Endodermal cell (in vitro differentiated cells): ENCODE results near the gene HLA-DRA. TPM values are rescaled to one million over a fixed set of nuclear protein-coding genes. Genes with fewer than 3 reads are reported as not detected.

Experiments used
- DNase-seq: peaks from one replicate; pipeline ENCODE4 v3.0.0-alpha.2; 2017
- H3K27ac ChIP-seq: 2 replicates; pipeline ENCODE4 v1.5.1; 2013; ENCODE audit warnings: mild to moderate bottlenecking, low read depth, low read length, moderate library complexity
- H3K27me3 ChIP-seq: 2 replicates; pipeline ENCODE4 v1.6.1; 2013; ENCODE audit warnings: mild to moderate bottlenecking, low read length, moderate library complexity; ENCODE audit not compliant: insufficient read depth, control insufficient read depth, poor library complexity, severe bottlenecking
- H3K36me3 ChIP-seq: 2 replicates; pipeline ENCODE4 v1.7.0; 2013; ENCODE audit warnings: mild to moderate bottlenecking, low read length, moderate library complexity; ENCODE audit not compliant: control insufficient read depth, insufficient read depth
- H3K4me1 ChIP-seq: one replicate; pipeline ENCODE4 v1.7.0; 2013; ENCODE audit warnings: low read length; ENCODE audit not compliant: control insufficient read depth, insufficient read depth
- H3K4me3 ChIP-seq: 2 replicates; pipeline ENCODE4 v1.5.1; 2013; ENCODE audit warnings: mild to moderate bottlenecking, low read length, moderate library complexity
- H3K9ac ChIP-seq: 2 replicates; pipeline ENCODE4 v1.6.1; 2013; ENCODE audit warnings: mild to moderate bottlenecking, low read length, moderate library complexity; ENCODE audit not compliant: poor library complexity, severe bottlenecking; ENCODE audit errors: extremely low read depth
- H3K9me3 ChIP-seq: 2 replicates; pipeline ENCODE4 v1.6.1; 2013; ENCODE audit warnings: mild to moderate bottlenecking, low read length, moderate library complexity; ENCODE audit not compliant: control insufficient read depth
- H3K27ac Mint-ChIP-seq: 2 replicates; pipeline ENCODE4 v1.8.0; 2020; ENCODE audit warnings: mixed read lengths
- H3K27me3 Mint-ChIP-seq: 2 replicates; pipeline ENCODE4 v1.8.0; 2021; ENCODE audit warnings: mild to moderate bottlenecking, mixed read lengths; ENCODE audit not compliant: insufficient read depth
- H3K36me3 Mint-ChIP-seq: 2 replicates; pipeline ENCODE4 v1.8.0; 2020; ENCODE audit warnings: low read depth, mixed read lengths
- H3K4me1 Mint-ChIP-seq: 2 replicates; pipeline ENCODE4 v1.8.0; 2020; ENCODE audit warnings: mixed read lengths
- H3K4me3 Mint-ChIP-seq: 2 replicates; pipeline ENCODE4 v1.8.0; 2020; ENCODE audit warnings: mild to moderate bottlenecking, moderate library complexity, mixed read lengths
- H3K9me3 Mint-ChIP-seq: 2 replicates; pipeline ENCODE4 v1.8.0; 2020; ENCODE audit warnings: mild to moderate bottlenecking, mixed read lengths
- WGBS, 2 experiments: methylation state at CpG; one replicate each; pipeline versions ENCODE4 v1.1.5 to v1.1.7; 2013; ENCODE audit warnings: missing lambda C conversion rate in 2 of 2, mixed read lengths in 1 of 2; ENCODE audit not compliant: insufficient coverage in 1 of 2, insufficient read length in 1 of 2; 5-methylcytosine and 5-hydroxymethylcytosine counted together
- total RNA-seq, 2 donors: library from RNA; stranded (reverse); fragmentation: NEBNext Ultra II Directional in 1 of 2; extraction: Animal tissue kit (Norgen Biotek cat#: 25700) in 1 of 2; gene quantifications; 2 replicates in 1 of 2; 3 replicates in 1 of 2; pipeline ENCODE4 v1.2.1, GENCODE V29; 2021
- TF ChIP-seq, protein P1 (sequence below): fragments of 200-600 bp; sonication (generic); conservative IDR thresholded peaks from 2 replicates; pipeline ENCODE4 v1.5.0; 2021; ENCODE audit warnings: antibody characterized with exemption, mild to moderate bottlenecking

HLA-DRA gene
- total RNA-seq, 2 donors from 2014 or later = 0.27 TPM; not detected in 1

DNA sequence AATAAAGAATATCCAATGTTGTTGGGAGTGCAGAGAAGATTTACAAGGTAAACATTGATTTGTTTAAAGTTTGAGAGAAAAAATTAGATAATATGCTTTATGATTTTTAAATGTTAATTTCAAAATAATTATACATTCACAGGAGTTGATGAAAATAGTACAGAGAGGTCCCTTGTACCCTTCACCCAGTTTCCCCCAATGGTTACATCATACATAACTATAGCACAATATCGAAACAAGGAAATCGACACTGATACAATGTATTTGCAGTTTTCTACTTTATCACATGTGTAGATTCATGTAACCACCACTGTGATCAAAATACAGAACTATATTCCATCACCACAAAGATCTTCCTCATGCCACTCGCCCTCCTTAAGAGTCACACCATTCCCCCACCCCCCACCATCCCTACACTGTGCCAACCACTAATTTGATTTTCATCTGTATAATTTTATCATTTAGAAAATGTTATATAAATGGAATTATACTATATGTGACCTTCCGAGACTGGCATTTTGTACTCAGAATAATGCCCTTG lies 11.7 kb upstream of the HLA-DRA start:
- Histone ChIP-seq H3K4me3 (no peak overlapping the region), H3K4me1 (no peaks in the 10 kb centered on the region), H3K36me3 (no peaks in the 10 kb centered on the region), H3K27me3 (no peaks in the 10 kb centered on the region), H3K27ac (no peak overlapping the region), H3K9me3 (peaks cover 4% of the 10 kb centered on the region), H3K9ac (no peak overlapping the region)
- 76 to 100% methylated on average over 2 to 4 of the region's 4 CpGs for WGBS, 2 experiments
- Mint-ChIP-seq H3K9me3 (peaks cover 3% of the 10 kb centered on the region), H3K4me1 (no peaks in the 10 kb centered on the region), H3K27ac (no peak overlapping the region), H3K27me3 (peaks cover 4% of the 10 kb centered on the region), H3K36me3 (no peaks in the 10 kb centered on the region), H3K4me3 (no peak overlapping the region)
- DNase-seq = no peak
- TF ChIP-seq, protein P1, sequence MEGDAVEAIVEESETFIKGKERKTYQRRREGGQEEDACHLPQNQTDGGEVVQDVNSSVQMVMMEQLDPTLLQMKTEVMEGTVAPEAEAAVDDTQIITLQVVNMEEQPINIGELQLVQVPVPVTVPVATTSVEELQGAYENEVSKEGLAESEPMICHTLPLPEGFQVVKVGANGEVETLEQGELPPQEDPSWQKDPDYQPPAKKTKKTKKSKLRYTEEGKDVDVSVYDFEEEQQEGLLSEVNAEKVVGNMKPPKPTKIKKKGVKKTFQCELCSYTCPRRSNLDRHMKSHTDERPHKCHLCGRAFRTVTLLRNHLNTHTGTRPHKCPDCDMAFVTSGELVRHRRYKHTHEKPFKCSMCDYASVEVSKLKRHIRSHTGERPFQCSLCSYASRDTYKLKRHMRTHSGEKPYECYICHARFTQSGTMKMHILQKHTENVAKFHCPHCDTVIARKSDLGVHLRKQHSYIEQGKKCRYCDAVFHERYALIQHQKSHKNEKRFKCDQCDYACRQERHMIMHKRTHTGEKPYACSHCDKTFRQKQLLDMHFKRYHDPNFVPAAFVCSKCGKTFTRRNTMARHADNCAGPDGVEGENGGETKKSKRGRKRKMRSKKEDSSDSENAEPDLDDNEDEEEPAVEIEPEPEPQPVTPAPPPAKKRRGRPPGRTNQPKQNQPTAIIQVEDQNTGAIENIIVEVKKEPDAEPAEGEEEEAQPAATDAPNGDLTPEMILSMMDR = no peak

DNA sequence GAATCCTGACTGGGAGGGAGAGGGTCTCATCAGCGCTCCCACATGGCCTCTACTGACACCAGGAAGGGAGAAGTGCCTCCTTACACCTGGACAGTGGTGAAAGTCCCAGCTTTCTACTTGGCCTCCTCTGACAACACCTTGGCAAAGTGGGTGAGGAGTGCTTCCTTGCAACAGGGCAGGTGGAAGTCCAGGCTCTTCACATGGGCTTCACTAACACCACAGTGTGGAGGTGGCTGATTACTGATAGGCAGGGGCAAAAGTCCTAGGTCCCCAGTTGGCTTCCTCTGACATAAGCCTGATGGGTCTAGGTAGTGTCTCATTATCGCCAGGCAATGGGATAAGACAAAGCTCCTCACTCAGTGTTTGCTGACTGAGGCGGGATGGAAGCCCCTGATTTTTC lies 9.5 kb upstream of the HLA-DRA start:
- peaks cover 3% of the 10 kb centered on the region for H3K9me3 Mint-ChIP-seq
- no peak overlapping the region for H3K27ac ChIP-seq
- H3K9ac ChIP-seq = no peak overlapping the region
- TF ChIP-seq, protein P1 = no peak
- no peak overlapping the region for H3K4me3 ChIP-seq
- no peak overlapping the region for H3K4me3 Mint-ChIP-seq
- H3K27ac Mint-ChIP-seq = no peak overlapping the region
- no peak for DNase-seq
- H3K36me3 ChIP-seq = no peaks in the 10 kb centered on the region
- no peaks in the 10 kb centered on the region for H3K27me3 ChIP-seq
- peaks cover 13% of the 10 kb centered on the region for H3K27me3 Mint-ChIP-seq
- H3K36me3 Mint-ChIP-seq = no peaks in the 10 kb centered on the region
- H3K4me1 ChIP-seq = no peaks in the 10 kb centered on the region
- H3K4me1 Mint-ChIP-seq = no peaks in the 10 kb centered on the region
- 67 to 77% methylated on average over 1 to 3 of the region's 3 CpGs for WGBS, 2 experiments
- H3K9me3 ChIP-seq = peaks cover 4% of the 10 kb centered on the region

DNA sequence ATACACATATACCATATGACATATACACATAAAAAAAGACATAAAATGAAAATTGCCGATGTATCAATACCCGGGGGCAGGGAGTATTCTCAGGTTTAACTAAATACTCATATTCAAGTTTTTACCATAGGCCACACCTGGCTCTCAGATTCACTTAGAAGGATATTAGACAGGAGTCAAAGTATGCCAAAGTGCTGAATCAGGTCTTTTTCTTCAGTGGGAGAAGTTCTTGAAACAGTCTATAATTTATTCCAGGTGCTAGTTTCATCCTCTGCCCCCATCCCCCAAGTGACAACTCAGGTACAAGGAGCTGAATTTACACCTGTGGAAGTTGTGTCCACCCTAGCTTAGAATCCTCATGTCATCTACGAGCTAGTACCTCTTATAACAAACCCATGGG lies 8.5 kb upstream of the HLA-DRA start:
- no peaks in the 10 kb centered on the region for H3K4me1 ChIP-seq
- H3K27me3 ChIP-seq = no peaks in the 10 kb centered on the region
- H3K4me3 ChIP-seq = no peak overlapping the region
- Mint-ChIP-seq H3K4me3 (no peak overlapping the region), H3K27ac (no peak overlapping the region), H3K4me1 (no peaks in the 10 kb centered on the region), H3K9me3 (peaks cover 3% of the 10 kb centered on the region), H3K36me3 (no peaks in the 10 kb centered on the region), H3K27me3 (peaks cover 13% of the 10 kb centered on the region)
- H3K27ac ChIP-seq = no peak overlapping the region
- WGBS, 2 experiments = 38 to 86% methylated on average over 1 to 3 of the region's 3 CpGs
- H3K36me3 ChIP-seq = no peaks in the 10 kb centered on the region
- TF ChIP-seq, protein P1 = no peak
- no peak overlapping the region for H3K9ac ChIP-seq
- peaks cover 4% of the 10 kb centered on the region for H3K9me3 ChIP-seq
- no peak for DNase-seq
